Measurements from ENCODE around the gene SPPL2B.

GRCh38 chr19:2305452-2306280 lies 22.8 kb upstream of the SPPL2B start:
- TF ChIP-seq SIN3A (IDR thresholded peaks at IDR 0.05; ENCODE audit: borderline replicate concordance, insufficient read depth, low read length) (no peak), TAF1 (IDR thresholded peaks at IDR 0.05; ENCODE audit: borderline replicate concordance, insufficient read depth, low read length) (no peak), POLR2AphosphoS5 (IDR thresholded peaks at IDR 0.05; ENCODE audit: low read depth, low read length) (no peak)
- TF ChIP-seq, protein P1, sequence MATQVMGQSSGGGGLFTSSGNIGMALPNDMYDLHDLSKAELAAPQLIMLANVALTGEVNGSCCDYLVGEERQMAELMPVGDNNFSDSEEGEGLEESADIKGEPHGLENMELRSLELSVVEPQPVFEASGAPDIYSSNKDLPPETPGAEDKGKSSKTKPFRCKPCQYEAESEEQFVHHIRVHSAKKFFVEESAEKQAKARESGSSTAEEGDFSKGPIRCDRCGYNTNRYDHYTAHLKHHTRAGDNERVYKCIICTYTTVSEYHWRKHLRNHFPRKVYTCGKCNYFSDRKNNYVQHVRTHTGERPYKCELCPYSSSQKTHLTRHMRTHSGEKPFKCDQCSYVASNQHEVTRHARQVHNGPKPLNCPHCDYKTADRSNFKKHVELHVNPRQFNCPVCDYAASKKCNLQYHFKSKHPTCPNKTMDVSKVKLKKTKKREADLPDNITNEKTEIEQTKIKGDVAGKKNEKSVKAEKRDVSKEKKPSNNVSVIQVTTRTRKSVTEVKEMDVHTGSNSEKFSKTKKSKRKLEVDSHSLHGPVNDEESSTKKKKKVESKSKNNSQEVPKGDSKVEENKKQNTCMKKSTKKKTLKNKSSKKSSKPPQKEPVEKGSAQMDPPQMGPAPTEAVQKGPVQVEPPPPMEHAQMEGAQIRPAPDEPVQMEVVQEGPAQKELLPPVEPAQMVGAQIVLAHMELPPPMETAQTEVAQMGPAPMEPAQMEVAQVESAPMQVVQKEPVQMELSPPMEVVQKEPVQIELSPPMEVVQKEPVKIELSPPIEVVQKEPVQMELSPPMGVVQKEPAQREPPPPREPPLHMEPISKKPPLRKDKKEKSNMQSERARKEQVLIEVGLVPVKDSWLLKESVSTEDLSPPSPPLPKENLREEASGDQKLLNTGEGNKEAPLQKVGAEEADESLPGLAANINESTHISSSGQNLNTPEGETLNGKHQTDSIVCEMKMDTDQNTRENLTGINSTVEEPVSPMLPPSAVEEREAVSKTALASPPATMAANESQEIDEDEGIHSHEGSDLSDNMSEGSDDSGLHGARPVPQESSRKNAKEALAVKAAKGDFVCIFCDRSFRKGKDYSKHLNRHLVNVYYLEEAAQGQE (IDR thresholded peaks at IDR 0.05; ENCODE audit: insufficient read depth in 1 of 2, low read depth in 2 of 2, low read length in 2 of 2): no peak

Measured in PFSK-1 (cell line).